ENCODE measurements around the gene ZNF423. TPM values are rescaled to one million over a fixed set of nuclear protein-coding genes. Genes with fewer than 3 reads are reported as not detected.
A peak's percentile ranks its signal among the peaks of the same experiment; 100 is the strongest.

Gene ZNF423
- total RNA-seq, 1 donor from 2014 or later = 3.9 TPM

DNA sequence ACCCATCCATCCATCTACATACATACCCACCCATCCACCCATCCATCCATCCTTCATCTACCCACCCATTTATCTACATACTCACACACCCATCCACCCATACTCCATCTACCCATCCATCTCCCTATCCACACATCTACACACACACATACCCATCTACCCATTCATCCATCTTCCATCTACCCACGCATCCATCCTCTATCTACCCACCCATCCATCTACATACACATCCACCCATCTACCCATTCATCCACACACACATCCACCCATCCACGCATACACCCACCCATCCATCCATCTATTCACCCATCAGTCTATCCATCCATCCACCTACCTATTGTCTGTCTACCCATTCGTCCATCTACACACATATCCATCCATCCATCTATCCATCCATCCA is 227.8 kb downstream of the ZNF423 start:
- DNase-seq (ENCODE audit: low read depth in 2 of 2) = no peak

DNA sequence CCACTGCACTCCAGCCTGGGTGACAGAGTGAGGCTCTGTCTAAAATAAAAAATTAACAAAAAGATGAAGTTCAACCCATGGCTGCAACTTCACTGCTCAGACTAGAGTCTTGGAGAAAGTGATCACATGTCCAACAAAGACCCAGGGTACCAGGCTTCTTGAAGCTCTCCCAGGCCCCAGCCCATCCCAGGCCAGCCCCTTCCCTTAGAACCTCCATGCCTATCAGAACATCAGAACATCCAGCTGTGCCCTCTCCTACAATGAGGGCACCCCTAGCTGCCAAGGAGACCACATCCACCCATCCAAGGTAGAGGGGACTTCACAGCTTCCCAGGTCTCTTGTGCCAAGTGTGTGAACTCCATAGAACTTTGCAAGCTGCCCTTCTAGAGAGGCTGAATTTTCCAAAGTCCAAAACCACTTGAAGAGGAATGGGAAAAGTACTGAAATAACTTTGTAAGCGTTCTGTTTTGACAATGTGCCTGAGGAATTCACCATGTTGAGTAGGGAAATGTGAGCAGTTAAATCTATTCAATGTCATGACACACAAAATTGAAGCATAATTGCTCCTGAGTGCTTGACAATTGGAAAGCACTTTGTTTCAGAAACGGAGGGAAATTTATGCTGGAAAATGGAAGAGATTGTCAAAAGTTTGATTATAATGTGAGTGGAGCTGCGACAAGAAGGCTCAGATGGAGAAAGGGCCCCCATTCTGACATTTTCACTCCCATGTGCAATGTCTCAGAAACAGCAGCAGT is 230.4 kb downstream of the ZNF423 start:
- no peak for DNase-seq (ENCODE audit: low read depth in 2 of 2)

DNA sequence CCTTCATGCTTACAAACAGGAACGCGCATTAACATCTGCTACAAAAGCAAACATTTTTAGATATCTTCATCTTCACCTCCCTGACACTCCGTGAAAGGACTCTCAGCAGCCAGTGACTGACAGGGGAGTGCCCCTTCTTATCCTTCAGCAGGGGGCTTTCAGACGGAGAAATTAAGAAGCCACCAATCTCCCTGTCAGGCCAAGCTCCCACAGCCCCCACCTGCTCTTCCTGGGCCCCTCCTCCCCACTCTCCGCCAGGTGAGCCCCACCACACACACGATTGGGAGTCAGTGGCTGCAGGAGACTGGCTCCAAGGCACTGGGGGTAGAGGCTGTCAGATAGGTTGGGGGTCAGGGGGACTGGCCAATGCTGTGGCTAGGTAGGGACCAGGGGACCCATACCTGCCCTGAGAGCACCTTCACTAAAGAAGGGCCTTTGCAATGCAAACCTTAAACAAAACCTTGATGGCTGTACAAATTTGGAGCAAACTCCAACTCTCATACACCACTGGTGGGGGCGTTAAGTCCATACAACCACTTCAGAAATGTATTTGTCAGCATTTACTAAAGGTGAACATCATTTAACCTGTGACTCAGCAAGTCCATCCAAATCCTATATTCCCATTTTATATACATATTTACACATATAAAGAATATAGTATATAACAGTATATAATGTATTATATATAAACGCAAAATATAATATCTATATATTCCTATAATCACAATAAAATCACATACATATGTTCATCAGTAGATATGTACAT is 232.2 kb downstream of the ZNF423 start:
- no peak for DNase-seq (ENCODE audit: low read depth in 2 of 2)

DNA sequence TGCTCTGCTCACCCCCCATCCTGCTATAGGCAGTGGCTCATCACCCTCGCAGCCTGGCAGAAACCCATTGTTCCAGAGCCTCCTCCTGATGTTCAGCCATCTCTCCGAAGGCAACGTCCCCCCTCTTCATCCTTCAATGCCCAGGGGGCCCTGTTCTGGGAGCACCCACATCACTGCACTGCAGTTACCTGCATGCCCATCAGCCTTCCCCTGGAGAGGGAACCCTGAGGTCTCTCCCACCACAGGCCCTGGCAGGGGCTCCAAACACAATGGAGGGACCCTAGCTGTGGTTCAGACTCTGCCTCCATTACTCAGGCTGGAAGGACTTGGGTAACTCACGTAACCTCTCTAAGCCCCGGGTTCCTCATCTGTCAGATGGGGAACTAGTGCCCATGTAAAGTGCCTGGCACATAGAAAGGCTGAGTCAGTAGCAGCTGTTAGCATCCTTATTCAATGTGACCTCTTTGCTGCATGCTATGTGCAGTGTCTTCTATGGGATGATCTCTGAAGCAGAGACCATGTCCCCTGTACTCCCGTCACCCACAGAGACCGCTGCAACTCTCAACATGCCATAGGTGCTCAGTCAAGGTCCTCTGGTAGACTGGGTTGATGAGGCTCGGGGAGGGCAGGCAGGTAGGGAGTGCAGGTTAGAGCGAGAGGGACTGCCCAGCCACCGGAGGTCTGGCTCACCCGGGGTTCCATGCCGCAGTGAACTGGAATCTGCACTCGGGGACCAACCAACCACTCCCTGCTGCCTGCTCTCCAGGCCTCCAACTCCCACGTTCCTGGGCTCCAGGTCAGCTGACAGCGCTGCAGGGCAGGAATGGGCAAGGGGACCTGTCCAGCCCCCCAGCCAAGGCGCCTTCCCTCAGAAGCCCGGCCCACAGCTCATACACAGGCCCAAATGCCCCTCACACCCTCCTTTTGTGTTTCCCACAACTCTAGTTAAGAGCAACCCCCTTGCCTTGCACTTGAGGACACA is 233.2 kb downstream of the ZNF423 start:
- DNase-seq (ENCODE audit: low read depth in 2 of 2) = no peak

DNA sequence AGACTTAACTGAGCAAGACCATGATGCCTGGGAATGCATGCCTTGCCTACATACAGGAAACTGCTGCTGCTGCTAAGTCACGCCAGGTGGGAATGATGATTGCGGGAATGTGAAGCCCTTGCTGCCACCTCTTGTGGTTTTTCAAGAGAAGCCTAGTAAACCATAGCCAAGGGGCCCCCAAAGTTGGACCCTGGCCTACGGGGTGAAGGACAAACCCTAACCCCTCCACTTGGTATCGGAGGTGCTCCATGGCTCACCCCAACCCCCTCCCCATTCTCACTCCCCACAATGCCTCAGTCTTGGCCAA is 233.9 kb downstream of the ZNF423 start:
- no peak for DNase-seq (ENCODE audit: low read depth in 2 of 2)

DNA sequence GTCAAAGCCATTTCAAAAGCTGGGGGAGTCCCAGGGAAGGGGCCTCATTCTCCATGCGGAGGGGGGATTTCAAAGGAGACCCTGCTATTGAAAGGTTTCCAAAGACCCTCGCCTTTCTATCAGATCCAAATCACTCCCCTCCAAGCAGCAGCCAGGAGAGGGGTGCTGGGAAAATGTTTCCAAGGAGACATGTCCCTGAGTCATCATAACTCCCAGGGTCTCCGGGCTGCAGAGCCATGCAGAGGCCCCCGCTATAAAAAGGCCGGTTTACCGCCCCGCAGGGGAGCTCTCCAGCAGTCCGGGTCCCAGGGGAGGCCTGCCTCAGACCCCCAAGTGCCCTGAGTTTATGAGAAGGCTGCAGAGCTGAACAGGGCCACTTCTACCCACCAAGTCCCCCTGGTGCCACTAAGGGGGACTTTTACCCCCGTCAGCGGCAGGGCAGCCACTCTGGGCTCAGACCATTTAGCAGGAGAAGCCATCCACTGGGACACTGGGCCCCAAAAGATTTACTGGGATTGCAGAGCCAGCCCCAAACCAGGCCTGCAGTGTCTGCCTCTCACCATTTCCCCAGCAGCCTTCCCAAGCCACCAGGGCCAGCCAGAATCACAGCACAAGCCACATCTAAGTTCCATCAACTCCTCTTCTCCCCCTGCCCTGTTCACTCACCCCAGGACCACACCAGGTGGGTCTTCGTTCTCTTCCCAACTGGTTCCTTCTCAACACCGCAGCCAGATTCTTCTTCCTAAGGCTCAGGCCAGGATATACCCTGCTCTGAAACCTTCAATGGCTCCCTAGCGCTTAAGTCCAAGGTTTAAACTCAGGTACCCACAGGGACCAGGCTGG is 234.4 kb downstream of the ZNF423 start:
- DNase-seq (ENCODE audit: low read depth in 2 of 2) = no peak

DNA sequence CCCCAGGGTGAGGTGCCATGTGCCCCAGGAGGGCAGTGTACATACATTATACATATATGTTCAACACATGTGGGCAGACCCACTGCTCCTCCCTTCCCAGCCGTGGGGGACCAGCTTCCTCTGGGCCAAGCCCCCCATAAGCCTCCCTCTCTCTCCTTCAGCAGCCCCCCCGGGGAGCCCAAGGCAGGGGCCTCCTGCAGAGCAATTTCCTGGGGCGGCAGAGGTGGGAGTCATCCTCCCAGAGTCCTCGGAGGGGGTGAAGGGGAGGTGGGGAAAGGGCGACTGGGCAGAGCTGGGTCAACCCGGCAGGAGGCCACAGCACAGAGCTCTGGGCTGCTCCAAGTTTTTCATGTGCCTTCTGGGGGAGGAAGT is 235.1 kb downstream of the ZNF423 start:
- DNase-seq (ENCODE audit: low read depth in 2 of 2) = no peak

DNA sequence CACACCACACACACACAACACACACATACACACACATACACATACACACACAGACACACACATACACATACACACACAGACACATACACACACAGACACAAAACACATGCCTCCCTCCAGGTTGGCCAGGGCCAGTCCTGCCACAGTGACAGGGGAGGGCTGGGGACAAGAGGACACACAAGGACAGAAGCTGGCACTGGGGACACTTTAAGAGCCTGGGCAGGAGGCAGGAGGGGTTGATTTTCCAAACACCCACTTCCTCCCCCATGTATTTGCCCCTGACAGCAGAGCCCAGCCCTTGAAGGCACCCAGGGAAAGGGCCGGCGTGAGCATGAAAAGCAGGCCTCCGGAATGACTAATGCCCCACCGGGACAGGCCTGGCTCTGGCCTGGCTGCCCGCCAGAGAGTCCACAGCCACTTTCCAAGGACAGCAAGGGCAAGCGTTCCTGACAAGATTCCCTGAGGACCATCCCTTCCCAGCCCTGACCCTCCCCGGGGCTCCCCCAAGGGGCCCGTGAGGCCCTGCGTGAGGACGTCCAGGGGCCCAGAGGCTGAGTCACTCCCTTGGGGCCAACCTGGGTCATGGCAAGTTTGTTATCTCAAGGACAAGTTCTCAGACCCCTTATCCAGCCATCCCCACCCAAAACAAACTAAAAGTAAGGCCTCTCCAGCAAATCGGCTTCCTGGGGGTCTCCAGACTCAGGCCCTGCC is 235.6 kb downstream of the ZNF423 start:
- peak; percentile 15 to 55 for DNase-seq (ENCODE audit: low read depth in 2 of 2)

DNA sequence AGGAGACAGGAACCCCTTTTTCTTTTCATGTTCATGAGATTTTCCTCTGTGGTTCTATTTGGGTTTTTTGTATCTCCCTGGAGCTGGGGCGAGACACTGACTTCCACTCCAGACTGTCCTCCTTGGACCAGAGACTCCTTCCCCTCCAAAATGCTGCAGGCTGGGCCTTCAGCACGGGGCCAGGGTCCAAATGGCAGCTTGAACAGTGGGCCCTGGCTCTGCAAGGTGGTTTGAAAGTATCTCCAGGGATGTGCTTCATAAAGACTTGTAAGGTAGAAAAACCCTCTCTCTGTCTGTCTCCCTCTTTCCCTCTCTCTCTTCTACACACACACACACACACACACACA is 236.1 kb downstream of the ZNF423 start:
- DNase-seq (ENCODE audit: low read depth in 2 of 2) = no peak

DNA sequence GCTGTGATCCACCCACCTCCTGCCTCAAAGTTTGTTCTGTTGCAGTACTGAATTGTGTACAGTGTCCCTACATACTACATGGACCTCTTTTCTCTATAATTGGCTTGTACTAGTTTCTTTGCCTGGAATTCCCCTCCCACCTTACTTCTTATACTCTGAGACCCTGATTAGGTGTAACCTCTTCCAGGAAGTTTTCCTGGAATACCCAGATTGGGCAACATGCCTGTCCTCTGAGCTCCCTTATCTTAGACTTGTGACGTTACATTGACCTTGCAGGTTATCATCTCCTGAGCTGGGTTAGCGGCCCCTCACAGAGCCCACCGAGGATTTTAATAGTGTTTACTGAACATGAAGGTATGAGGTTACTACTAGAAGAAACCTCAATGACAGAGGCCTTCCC is 237.0 kb downstream of the ZNF423 start:
- DNase-seq (ENCODE audit: low read depth in 2 of 2) = no peak

DNA sequence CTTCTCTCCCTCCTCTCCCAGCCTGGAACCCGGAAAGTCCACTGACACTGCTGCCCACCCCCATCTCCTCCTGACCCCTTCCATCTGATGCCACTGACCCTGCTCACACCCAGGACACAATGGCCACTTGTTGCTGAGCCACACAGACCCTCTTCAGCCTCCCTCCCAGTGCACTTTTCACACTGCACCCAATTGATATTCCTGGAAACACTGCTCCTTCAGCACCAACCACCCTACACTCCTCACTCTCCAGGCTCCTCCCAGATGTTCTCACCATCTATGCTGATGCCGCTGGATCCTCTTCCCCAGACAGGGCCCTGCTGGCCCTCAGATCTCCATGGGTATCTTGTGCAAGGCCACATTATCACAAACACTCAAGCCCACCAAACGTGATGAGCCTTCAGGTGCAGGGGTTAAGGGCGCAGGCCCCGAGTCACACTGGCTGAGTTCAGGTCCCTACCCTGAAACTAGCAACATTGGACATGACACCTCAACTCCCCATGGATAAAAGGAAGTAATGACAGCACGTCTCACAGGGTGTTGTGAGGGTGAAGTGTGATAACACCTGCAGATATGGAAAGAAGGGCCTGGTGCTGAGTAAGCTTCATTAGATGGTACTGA is 238.1 kb downstream of the ZNF423 start:
- no peak for DNase-seq (ENCODE audit: low read depth in 2 of 2)

DNA sequence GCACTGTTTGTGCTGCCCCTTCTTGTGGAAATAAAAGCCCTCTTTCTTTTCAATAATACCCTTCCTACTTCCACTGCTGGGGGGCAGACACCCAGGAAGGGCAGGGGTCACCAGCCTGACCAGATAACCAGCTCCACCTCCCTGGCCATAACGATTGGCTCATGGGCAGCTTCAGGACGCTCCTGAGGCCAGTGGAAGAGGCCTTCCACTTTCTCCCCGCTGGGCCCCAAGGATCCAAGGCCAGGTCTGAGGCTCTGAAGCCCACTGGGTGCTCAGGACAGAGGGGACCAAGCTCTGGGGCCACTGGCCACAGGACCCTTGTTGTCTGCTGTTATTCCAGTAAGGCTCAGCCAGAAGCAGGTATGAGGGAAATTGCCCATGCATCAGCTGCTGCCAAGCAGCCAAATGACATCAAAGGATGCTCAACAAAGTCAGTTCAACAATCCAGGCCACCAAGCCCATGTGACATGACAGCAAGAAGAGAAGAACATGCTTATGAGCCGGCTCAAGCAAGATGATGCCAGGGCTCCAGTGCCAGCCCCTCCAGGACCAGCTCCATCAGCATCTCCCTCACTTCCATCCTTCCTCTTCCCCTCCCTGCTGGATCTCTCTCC is 238.8 kb downstream of the ZNF423 start:
- no peak for DNase-seq (ENCODE audit: low read depth in 2 of 2)

DNA sequence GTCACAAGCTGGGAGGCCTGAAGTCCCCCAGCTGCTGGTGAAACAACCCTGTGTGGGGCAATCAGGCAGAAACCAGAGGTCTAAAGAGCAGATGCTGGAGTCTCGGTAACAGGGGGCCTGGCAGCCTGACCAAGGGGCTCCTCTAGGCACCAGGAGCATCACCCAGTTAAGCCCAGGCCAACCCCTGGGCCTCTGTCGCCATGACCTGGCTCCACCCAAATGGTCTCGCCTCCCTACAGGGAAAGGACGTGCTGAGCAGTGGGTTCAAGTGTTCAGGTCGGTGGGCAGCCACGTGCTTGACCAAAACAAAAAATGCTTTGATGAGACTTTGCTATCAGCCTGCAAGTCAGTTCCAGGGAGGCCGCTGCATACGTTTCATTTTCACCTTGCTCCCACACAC is 240.3 kb downstream of the ZNF423 start:
- DNase-seq (ENCODE audit: low read depth in 2 of 2) = no peak

DNA sequence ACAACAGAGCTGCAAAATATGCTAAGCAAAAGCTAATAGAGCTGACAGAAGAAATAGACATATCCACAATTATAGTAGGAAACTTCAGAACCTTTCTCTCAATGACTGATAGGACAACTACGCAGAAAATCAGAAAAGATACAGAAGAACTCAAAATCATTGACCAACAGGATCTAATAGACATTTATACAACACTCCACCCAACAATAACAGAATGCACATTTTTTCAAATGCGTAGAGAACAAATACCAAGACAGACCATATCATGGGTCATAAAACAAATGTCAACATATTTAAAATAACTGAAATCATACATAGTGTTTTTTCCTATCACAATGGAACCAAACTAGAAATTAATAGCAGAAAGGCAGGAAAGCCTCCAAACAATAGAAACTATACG is 244.9 kb downstream of the ZNF423 start:
- no peak for DNase-seq (ENCODE audit: low read depth in 2 of 2)

DNA sequence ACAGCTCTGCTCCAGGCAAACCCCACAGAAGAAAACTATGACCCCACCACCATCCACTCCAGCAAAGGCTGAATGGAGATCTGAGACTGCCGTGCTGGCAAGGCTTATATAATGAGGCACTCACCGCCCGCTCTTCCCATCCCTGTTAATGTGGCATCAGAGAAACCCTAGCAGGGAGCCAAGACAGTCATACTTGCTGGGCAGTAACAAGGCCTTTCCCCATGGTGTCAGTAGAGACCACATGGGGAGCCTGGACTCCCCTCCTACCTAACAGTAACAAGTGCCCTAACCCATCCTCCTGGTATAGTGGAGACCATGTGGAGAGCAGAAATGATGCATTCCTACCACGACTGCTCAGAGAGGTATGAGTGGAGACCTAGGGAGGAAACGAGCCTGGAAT is 247.1 kb downstream of the ZNF423 start:
- DNase-seq (ENCODE audit: low read depth in 2 of 2) = peak; percentile 30 to 53

DNA sequence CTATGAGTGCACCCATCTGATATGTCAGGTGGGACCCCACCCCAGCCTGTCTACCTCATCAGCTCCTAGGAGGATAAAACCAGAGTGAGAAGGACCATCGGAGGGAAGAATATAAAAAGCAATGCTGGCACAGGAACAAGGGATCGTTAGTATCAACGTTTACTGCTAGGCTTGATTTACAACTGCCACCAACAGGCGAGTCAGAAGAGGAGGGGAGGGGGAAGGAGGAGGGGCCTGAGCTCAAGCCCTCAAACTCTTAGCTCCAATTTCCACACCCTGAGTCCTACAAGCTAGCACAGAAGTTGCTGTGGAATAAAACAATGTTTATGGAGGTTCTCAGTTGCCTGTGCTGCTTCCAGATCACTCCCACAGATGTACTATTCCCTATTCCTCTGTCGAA is 247.8 kb downstream of the ZNF423 start:
- no peak for DNase-seq (ENCODE audit: low read depth in 2 of 2)

DNA sequence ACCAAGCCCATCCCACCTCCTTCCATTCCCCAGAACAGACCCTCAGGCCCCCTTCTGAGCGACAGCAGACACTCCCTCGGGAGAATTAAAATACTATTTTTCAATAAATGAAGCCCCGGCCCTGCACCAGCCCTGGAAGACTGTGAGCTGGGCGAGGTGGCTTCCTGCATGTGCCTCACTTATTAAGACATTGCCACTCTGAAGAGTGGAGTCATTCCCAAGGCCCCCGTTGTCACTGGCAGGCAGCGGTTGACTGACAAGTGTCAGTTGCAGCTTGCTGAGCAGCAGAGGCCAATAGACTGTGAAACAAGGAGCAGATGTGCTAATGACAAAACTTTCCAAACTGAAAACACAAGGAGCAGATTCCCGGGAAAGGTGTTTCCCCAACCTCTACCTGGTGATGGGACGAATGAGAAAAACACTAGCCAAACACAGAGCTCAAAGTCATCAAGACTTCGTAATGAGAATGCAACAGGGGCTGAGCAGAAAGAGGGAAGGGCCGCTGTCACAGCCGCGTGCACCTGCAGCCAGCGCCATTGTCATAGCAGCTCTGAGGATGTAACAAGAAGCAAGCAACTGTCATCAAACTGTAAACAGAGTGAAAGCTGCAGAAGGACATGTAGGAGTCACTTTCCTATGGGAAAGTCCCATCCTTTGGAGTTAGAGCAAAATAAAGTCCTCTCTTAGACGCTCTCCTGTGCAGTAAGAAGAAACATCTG is 250.2 kb downstream of the ZNF423 start:
- DNase-seq (ENCODE audit: low read depth in 2 of 2) = no peak

DNA sequence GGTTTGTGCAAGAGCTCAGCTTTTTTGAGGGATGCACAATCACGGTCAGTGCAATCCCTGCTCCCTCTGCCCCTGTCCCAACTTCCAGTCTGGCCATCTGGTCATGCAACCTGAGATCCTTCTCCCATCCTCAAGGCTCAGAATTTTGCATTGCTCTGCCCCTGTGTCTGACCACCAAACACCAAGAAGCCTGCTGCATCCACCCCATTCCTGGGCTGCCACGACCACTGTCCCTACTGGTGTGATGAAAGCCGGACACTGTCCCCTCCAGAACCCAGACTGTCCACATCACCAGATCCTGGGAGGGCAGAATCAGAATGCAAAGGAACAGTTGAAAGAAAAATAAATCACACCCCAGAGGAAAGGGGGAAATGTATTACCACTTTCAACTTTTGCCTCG is 251.3 kb downstream of the ZNF423 start:
- no peak for DNase-seq (ENCODE audit: low read depth in 2 of 2)

DNA sequence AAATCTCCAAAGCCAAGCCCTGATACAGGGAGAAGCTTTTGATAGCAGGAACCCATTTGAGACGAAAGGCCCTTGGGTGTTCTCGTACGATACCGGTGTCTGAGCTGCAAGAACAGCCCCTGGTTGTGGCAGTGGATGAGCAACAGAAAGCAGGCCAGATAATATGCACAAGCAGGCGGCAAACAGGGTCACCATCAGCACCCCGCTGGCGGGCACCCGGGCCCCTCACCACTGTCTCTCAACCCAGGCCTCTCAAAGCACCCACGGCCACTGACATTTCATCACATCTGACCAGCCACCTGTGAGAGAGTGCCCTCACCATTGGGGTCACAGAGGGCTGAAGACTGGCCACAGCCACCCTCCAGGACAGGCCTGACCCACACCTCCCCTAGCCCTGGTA is 252.0 kb downstream of the ZNF423 start:
- no peak for DNase-seq (ENCODE audit: low read depth in 2 of 2)
